Stomach (tissue), 9 donors: ENCODE data around the gene LRRC9. TPM values are rescaled to one million over a fixed set of nuclear protein-coding genes. Genes with fewer than 3 reads are reported as not detected.
A peak's percentile ranks its signal among the peaks of the same experiment; 100 is the strongest.

ENCODE experiments used
- DNase-seq, 2 donors: peaks; one replicate each; pipeline versions ENCODE4 v3.0.0 to v3.0.0-alpha.2; 2013 to 2019
- H3K27ac ChIP-seq, 5 donors: fragments of 200-600 bp in 4 of 5; sonication (generic) in 4 of 5; one replicate each; pipeline ENCODE4 v1.5.1; 2013 to 2019; ENCODE audit warnings: mild to moderate bottlenecking in 1 of 5, moderate library complexity in 1 of 5
- H3K27me3 ChIP-seq, 3 donors: fragments of 200-600 bp; sonication (generic); one replicate each; pipeline ENCODE4 v1.5.1; 2017 to 2019; ENCODE audit warnings: mixed run types in 1 of 3
- H3K36me3 ChIP-seq, 4 donors: fragments of 200-600 bp; sonication (generic); 1 replicate in 3 of 4; 2 replicates in 1 of 4; pipeline ENCODE4 v1.5.1; 2016 to 2019
- H3K4me1 ChIP-seq, 4 donors: fragments of 200-600 bp; sonication (generic); one replicate each; pipeline ENCODE4 v1.5.1; 2016 to 2019
- H3K4me3 ChIP-seq, 4 donors: fragments of 200-600 bp; sonication (generic) in 3 of 4; one replicate each; pipeline ENCODE4 v1.5.1; 2016 to 2019; ENCODE audit warnings: mild to moderate bottlenecking in 1 of 4
- H3K9me3 ChIP-seq, 4 donors: fragments of 200-600 bp; sonication (generic); one replicate each; pipeline ENCODE4 v1.5.1; 2016 to 2019
- CTCF ChIP-seq, 7 experiments: fragments of 450-650 bp in 4 of 7; fragments of 200-600 bp in 3 of 7; sonication (generic) in 3 of 7; IDR thresholded peaks; one replicate each; pipeline ENCODE4 v1.5.1; 2016 to 2019; ENCODE audit warnings: antibody characterized with exemption in 7 of 7, control low read depth in 2 of 7, mild to moderate bottlenecking in 1 of 7
- EP300 ChIP-seq: sonication (generic); formaldehyde crosslinking; IDR thresholded peaks from one replicate; pipeline ENCODE4 v1.6.1; 2017; ENCODE audit warnings: antibody characterized with exemption
- POLR2A ChIP-seq, 4 donors: fragments of 450-650 bp; IDR thresholded peaks; one replicate each; pipeline ENCODE4 v1.6.1; 2016; ENCODE audit warnings: antibody characterized with exemption in 4 of 4, control low read depth in 2 of 4, mild to moderate bottlenecking in 1 of 4, moderate library complexity in 1 of 4
- POLR2AphosphoS5 ChIP-seq, 3 donors: sonication (generic); formaldehyde crosslinking; IDR thresholded peaks; one replicate each; pipeline ENCODE4 v1.6.1; 2016; ENCODE audit warnings: antibody characterized with exemption in 3 of 3
- WGBS, 5 donors: extraction: QIAGEN DNeasy Blood & Tissue Kit in 3 of 5; methylation state at CpG; one replicate each; pipeline versions ENCODE4 v1.1.5 to v1.1.7; 2013 to 2018; 5-methylcytosine and 5-hydroxymethylcytosine counted together
- intact Hi-C: fragments of 100-400 bp; cut with DNase I; formaldehyde crosslinking; loops from one replicate; pipeline ENCODE4 v1.15.1; 2023; ENCODE audit warnings: low total_unique reads
- polyA plus RNA-seq, 3 donors: library from polyadenylated mRNA; stranded (reverse); fragments of 200-250 nt; gene quantifications; one replicate each; pipeline ENCODE4 v1.2.3, GENCODE V29; 2013
- total RNA-seq, 5 donors: library from RNA; depleted of rRNA; stranded (reverse); fragments of >200 nt; gene quantifications; one replicate each; pipeline versions ENCODE4 v1.1.0 to v1.2.3, GENCODE V29; 2014 to 2016
- donor health status: healthy with polysubstance abuse.
- donor health status: Bipolar disorder and iron deficiency.
- donor health status: healthy.

The LRRC9 gene
- total and polyA plus RNA-seq, 8 donors = not detected

GRCh38 chr14:60089221-60089620 is 169.3 kb downstream of the LRRC9 start:
- 51 to 74% (median 59%) methylated on average over 4 of the region's 4 CpGs for WGBS, 5 donors
- H3K36me3 ChIP-seq = no peaks in the 10 kb centered on the region
- H3K4me1 ChIP-seq = peaks cover 11 to 19% (median 13%) of the 10 kb centered on the region in 4 donors
- no peak overlapping the region for H3K27ac ChIP-seq
- no peak overlapping the region for H3K4me3 ChIP-seq
- no peaks in the 10 kb centered on the region for H3K27me3 ChIP-seq
- no peak for DNase-seq
- intact Hi-C loops = no loop called here
- H3K9me3 ChIP-seq = no peaks in the 10 kb centered on the region
- no peak for TF ChIP-seq POLR2AphosphoS5 (IDR thresholded peaks at IDR 0.05)
- TF ChIP-seq CTCF (IDR thresholded peaks at IDR 0.05) = no peak
- TF ChIP-seq EP300 = no peak
- no peak for TF ChIP-seq POLR2A (IDR thresholded peaks at IDR 0.05)

- 8 to 10% (median 9%) methylated on average over 16 of the region's 16 CpGs for WGBS, 5 donors
- TF ChIP-seq EP300 (no peak), CTCF (IDR thresholded peaks at IDR 0.05) (no peak), POLR2A (IDR thresholded peaks at IDR 0.05) (no peak), POLR2AphosphoS5 (IDR thresholded peaks at IDR 0.05) (no peak)
- Histone ChIP-seq H3K4me1 (peaks cover 15 to 36% (median 26%) of the 10 kb centered on the region in 4 donors), H3K36me3 (no peaks in the 10 kb centered on the region), H3K27ac (peak overlapping the region; percentile 97 to 99 (median 99)), H3K9me3 (no peaks in the 10 kb centered on the region), H3K4me3 (peak overlapping the region; percentile 61 to 72 (median 66)), H3K27me3 (no peaks in the 10 kb centered on the region)
- intact Hi-C loops = loop anchor here (10.0 kb wide), 1 partner anchor 74 kb away; the partner anchor contains the start of gene DHRS7
- peak; percentile 33 to 88 for DNase-seq
These were observed 171.0 kb downstream of the LRRC9 start for GRCh38 chr14:60090864-60091519.

GRCh38 chr14:60091550-60092525 is 171.9 kb downstream of the LRRC9 start, which contains the start of gene PCNX4:
Gene PCNX4, plus strand, starts transcription at chr14:60091923. Its CDS starts 15,716 bp downstream, at chr14:60107639.
- H3K27me3 ChIP-seq = no peaks in the 10 kb centered on the region
- intact Hi-C loops = loop anchor here (10.0 kb wide), 1 partner anchor 73 kb away; the partner anchor contains the start of gene DHRS7
- 0 to 1% (median 0%) methylated on average over 32 to 88 of the region's 88 CpGs for WGBS, 5 donors
- peak within 1 kb of the TSS; percentile 97 to 99 (median 99) for H3K27ac ChIP-seq
- H3K9me3 ChIP-seq = no peaks in the 10 kb centered on the region
- no peaks in the 10 kb centered on the region for H3K36me3 ChIP-seq
- TF ChIP-seq POLR2A (IDR thresholded peaks at IDR 0.05) (peak in 2 of 4 donors; percentile 90 to 93), EP300 (peak; percentile 87), POLR2AphosphoS5 (IDR thresholded peaks at IDR 0.05) (peak; percentile 89 to 96 (median 96)), CTCF (IDR thresholded peaks at IDR 0.05) (no peak)
- peak; percentile 97 to 100 for DNase-seq
- peak within 1 kb of the TSS; percentile 61 to 72 (median 66) for H3K4me3 ChIP-seq
- H3K4me1 ChIP-seq = peaks cover 15 to 43% (median 32%) of the 10 kb centered on the region in 4 donors

GRCh38 chr14:60092526-60092920 is 172.6 kb downstream of the LRRC9 start:
- H3K4me1 ChIP-seq = peaks cover 15 to 43% (median 32%) of the 10 kb centered on the region in 4 donors
- no peaks in the 10 kb centered on the region for H3K27me3 ChIP-seq
- no peaks in the 10 kb centered on the region for H3K9me3 ChIP-seq
- TF ChIP-seq EP300 (no peak), POLR2A (IDR thresholded peaks at IDR 0.05) (no peak), CTCF (IDR thresholded peaks at IDR 0.05) (no peak), POLR2AphosphoS5 (IDR thresholded peaks at IDR 0.05) (no peak)
- DNase-seq = peak in 1 of 2 donors; percentile 73
- H3K4me3 ChIP-seq = peak overlapping the region; percentile 61 to 72 (median 66)
- peak overlapping the region; percentile 97 to 99 (median 99) for H3K27ac ChIP-seq
- intact Hi-C loops = loop anchor here (10.0 kb wide), 1 partner anchor 72 kb away; the partner anchor contains the start of gene DHRS7
- 0 to 1% (median 0%) methylated on average over 14 of the region's 14 CpGs for WGBS, 5 donors
- peaks cover 0 to 5% (median 2%) of the 10 kb centered on the region in 4 donors for H3K36me3 ChIP-seq
